HEK293 (cell line): ENCODE measurements around the gene PRTFDC1.

Experiments used
- ZBTB7A ChIP-seq: fragments of 450-650 bp; formaldehyde crosslinking; IDR thresholded peaks from 2 replicates; pipeline ENCODE4 v1.5.1; 2016; ENCODE audit warnings: low read depth, missing biosample characterization, missing genetic modification characterization
- TF ChIP-seq, protein P1 (sequence below): fragments of 450-650 bp; formaldehyde crosslinking; IDR thresholded peaks from 2 replicates; pipeline ENCODE4 v1.5.1; 2016; ENCODE audit warnings: missing biosample characterization, missing genetic modification characterization

GRCh38 chr10:24965051-24965450 lies 12.6 kb upstream of the PRTFDC1 start:
- TF ChIP-seq, protein P1, sequence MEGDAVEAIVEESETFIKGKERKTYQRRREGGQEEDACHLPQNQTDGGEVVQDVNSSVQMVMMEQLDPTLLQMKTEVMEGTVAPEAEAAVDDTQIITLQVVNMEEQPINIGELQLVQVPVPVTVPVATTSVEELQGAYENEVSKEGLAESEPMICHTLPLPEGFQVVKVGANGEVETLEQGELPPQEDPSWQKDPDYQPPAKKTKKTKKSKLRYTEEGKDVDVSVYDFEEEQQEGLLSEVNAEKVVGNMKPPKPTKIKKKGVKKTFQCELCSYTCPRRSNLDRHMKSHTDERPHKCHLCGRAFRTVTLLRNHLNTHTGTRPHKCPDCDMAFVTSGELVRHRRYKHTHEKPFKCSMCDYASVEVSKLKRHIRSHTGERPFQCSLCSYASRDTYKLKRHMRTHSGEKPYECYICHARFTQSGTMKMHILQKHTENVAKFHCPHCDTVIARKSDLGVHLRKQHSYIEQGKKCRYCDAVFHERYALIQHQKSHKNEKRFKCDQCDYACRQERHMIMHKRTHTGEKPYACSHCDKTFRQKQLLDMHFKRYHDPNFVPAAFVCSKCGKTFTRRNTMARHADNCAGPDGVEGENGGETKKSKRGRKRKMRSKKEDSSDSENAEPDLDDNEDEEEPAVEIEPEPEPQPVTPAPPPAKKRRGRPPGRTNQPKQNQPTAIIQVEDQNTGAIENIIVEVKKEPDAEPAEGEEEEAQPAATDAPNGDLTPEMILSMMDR, result no peak
- no peak for TF ChIP-seq ZBTB7A
